Fibroblast of lung (primary cell): ENCODE results near the gene AREL1.

ENCODE experiments used
- EZH2 ChIP-seq: IDR thresholded peaks from 2 replicates; pipeline ENCODE4 v1.5.1; 2012; ENCODE audit warnings: low read length, control low read depth, mild to moderate bottlenecking; ENCODE audit errors: missing control alignments
- TF ChIP-seq, protein P1 (sequence below), 2 donors: IDR thresholded peaks in 1 of 2; conservative IDR thresholded peaks in 1 of 2; 1 replicate in 1 of 2; 2 replicates in 1 of 2; pipeline ENCODE4 v1.5.1; 2011 to 2012; ENCODE audit warnings: low read length in 2 of 2, control low read depth in 1 of 2, inconsistent platforms in 1 of 2, low read depth in 1 of 2, mild to moderate bottlenecking in 1 of 2

DNA sequence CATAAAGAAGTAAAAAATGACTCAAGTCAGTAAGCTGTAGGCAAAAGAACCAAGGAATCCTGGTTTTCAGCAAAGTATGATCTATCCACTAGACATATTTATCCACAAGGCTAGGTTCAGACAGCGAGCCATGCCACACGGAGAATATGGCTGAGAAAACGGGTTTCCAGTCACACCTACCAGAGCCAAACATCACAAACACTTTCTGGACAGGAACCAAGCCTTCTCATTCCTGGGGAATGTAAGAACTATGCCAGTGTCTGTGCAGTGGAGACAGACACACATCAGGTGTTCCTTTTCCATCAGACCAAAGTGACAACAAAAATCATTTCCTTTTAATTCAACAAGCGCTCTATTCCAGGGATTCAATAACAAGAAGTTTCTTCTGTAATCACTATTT is 41.1 kb downstream of the AREL1 start:
- no peak for TF ChIP-seq EZH2
- TF ChIP-seq, protein P1, sequence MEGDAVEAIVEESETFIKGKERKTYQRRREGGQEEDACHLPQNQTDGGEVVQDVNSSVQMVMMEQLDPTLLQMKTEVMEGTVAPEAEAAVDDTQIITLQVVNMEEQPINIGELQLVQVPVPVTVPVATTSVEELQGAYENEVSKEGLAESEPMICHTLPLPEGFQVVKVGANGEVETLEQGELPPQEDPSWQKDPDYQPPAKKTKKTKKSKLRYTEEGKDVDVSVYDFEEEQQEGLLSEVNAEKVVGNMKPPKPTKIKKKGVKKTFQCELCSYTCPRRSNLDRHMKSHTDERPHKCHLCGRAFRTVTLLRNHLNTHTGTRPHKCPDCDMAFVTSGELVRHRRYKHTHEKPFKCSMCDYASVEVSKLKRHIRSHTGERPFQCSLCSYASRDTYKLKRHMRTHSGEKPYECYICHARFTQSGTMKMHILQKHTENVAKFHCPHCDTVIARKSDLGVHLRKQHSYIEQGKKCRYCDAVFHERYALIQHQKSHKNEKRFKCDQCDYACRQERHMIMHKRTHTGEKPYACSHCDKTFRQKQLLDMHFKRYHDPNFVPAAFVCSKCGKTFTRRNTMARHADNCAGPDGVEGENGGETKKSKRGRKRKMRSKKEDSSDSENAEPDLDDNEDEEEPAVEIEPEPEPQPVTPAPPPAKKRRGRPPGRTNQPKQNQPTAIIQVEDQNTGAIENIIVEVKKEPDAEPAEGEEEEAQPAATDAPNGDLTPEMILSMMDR (conservative IDR thresholded peaks at IDR 0.05 in 1 of 2, IDR thresholded peaks at IDR 0.05 in 1 of 2; ENCODE audit: low read depth in 1 of 2, low read length in 2 of 2), result no peak
